ENCODE results near the gene SAG.

SAG gene

DNA sequence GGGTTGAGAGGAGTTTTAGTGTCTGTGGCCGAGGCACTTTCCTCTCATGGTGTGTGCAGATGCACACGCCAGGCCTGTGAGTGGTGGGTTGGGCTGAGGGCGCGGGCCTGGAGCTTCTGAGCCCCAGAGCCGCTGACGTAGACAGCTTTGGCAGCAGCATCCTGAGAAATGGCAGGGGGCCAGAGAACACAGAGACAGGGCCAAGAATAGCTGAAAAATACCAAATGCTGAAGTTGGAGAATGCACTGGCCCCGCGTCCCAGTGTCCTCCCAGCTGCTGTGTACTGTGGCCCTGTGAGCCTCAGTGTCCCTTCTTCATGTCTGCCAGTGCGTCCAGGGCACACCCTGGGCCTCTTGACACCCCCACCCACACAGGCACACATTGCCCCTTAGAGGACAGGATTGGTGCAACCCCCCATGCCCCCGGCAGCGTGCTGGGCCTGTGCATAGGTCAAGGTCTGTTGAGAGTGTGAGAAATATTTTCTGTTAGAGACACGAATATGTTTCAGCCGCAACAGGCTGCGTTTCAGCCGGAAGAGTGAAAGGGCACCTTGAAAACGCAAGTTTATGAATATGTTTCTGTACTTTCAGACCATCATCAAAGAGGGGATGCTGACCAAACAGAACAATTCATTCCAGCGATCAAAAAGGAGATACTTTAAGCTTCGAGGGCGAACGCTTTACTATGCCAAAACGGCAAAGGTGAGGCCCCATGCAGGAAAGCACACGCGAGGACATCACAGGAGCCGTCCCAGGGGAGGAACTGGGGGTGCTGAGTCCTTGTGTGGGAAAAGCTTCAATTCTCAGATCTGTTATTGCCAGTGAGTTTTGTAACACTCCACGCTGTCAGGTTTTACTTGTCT lies 80.3 kb downstream of the SAG start:
- H3K4me1 Mint-ChIP-seq (ENCODE audit: low read depth): peaks cover 40% of the 10 kb centered on the region
- no peaks in the 10 kb centered on the region for H3K9me3 Mint-ChIP-seq
- no peaks in the 10 kb centered on the region for H3K27me3 Mint-ChIP-seq (ENCODE audit: low read depth)
- H3K27ac Mint-ChIP-seq: no peak overlapping the region
- peaks cover 31% of the 10 kb centered on the region for H3K36me3 Mint-ChIP-seq (ENCODE audit: low read depth)
- no peak for DNase-seq (ENCODE audit: low spot score)
- H3K4me3 Mint-ChIP-seq: no peak overlapping the region

DNA sequence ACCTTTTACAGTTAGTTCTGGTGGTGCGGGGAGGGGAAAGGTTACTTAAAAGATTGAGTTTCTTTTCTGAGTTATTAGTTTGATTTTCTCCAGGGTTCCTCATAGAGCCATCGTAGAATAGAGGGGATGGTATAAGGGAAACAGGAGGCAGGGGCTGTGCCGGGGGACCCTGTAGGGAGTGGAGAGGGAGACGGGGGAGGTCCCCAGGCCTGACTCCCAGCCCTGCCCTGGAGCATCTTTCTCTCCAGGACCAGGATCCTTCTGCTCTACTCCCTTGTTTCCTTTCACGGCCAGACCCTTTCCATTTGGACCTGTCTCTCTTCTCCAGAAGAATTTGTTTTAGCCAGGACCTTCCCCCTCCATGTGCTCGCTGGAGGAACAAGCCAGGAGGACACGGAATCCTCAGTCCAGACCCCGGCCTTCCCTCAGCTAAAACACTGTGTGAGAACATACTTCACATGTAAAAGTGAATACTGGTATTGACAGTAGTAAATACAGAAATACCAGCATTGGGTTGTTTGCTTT lies 82.0 kb downstream of the SAG start:
- no peak overlapping the region for H3K4me3 Mint-ChIP-seq
- no peaks in the 10 kb centered on the region for H3K27me3 Mint-ChIP-seq (ENCODE audit: low read depth)
- peaks cover 30% of the 10 kb centered on the region for H3K4me1 Mint-ChIP-seq (ENCODE audit: low read depth)
- H3K36me3 Mint-ChIP-seq (ENCODE audit: low read depth): peaks cover 35% of the 10 kb centered on the region
- no peak overlapping the region for H3K27ac Mint-ChIP-seq
- no peaks in the 10 kb centered on the region for H3K9me3 Mint-ChIP-seq
- DNase-seq (ENCODE audit: low spot score): no peak

DNA sequence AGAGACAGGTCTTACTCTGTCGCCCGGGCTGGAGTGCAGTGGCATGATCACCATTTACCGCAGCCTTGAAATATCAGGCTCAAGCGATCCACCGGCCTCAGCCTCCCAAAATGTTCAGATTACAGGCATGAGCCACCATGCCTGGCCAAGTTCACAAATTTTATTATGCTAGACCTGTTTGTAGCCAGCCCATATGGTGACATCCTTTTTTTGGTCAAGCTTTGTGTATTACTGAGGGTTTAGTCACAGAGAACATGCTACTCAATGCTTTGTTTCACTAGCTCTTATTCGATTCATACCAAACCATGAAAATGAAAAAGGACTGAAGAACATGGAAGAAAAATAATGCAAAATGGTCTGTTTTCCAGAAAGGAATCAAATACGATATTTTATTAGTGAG lies 88.1 kb downstream of the SAG start:
- Mint-ChIP-seq H3K4me1 (ENCODE audit: low read depth) (peaks cover 39% of the 10 kb centered on the region), H3K27ac (no peak overlapping the region)

More for the DNA sequence above, 88.1 kb downstream of the SAG start:
- no peak overlapping the region for H3K4me3 Mint-ChIP-seq
- no peaks in the 10 kb centered on the region for H3K27me3 Mint-ChIP-seq (ENCODE audit: low read depth)
- H3K36me3 Mint-ChIP-seq (ENCODE audit: low read depth): peaks cover 42% of the 10 kb centered on the region
- no peak for DNase-seq (ENCODE audit: low spot score)
- H3K9me3 Mint-ChIP-seq: no peaks in the 10 kb centered on the region

Measured in T-helper 2 cell treated with Interferon-gamma antibody and Interleukin-4, amounts not matched to agents 5 μg/mL and 100 μg/mL, for 36 hours (primary cell).